GM18498 (cell line): ENCODE data around the gene TCEAL1.
"Not testable (repeated sequence)": the region's sequence is repeated elsewhere in the genome, so short reads cannot be mapped to it uniquely, and the experiment has no call there.

Source experiments
- ATAC-seq: cut with Tn5 transposase; IDR thresholded peaks from one replicate; pipeline ENCODE4 v1.9.1; 2021; ENCODE audit warnings: mild to moderate bottlenecking, moderate library complexity; ENCODE audit not compliant: unreplicated experiment

The TCEAL1 gene

DNA sequence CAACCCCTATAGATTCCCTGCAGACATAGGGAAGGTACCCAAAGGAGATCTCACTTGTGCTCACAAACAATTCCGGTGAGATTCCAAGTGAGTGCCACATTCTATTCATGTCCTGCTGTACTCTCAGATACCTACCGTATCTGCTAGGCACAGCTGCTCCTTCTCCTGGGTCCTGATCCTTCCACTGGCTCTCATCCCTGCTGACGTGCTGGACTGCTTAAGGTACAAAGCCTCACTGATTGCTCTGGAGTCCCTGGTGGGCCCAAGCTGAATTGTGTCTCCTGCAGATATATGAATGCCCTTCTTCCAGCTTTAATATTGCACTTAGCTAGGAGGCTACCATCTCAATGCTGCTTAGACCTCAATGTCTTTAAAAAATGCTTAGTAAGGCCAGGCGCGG, 2.4 kb downstream of the TCEAL1 start:
- no peak for ATAC-seq

GRCh38 chrX:103635436-103635835, 6.7 kb downstream of the TCEAL1 start:
- ATAC-seq: no peak

DNA sequence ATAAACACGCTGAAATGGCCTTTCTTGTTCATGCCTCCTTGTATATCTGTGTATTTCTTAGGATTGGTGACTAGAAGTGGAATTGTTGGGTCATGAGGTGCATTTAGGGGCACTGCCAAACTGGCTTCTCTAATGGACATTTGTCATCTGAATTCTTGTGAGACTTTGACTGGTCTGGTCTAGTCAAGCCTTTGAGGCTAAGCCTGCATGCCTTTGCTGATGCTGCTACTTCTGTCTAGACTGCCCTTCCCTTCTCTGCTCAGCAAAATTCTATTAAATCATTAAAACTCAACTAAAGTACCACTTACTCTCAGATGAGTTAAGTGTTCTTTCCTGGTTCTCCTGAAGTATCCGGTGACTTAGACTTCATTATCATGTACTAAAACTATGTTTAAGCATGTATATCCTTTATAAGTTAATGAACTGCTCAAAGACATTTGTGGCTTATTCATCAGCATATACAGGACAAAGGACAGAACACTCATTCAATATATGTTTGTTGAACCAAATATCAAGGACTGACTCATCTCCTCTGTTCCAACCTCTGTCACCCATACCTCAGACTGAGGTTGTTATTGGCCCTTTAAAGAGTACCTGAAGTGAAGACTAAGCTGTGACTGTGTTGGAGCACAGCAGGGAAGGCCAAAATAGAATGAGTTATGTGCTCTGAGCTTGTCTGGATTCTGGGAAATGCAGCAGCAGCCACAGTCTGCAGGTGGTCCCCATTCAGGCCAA, 9.0 kb downstream of the TCEAL1 start:
- no peak for ATAC-seq

DNA sequence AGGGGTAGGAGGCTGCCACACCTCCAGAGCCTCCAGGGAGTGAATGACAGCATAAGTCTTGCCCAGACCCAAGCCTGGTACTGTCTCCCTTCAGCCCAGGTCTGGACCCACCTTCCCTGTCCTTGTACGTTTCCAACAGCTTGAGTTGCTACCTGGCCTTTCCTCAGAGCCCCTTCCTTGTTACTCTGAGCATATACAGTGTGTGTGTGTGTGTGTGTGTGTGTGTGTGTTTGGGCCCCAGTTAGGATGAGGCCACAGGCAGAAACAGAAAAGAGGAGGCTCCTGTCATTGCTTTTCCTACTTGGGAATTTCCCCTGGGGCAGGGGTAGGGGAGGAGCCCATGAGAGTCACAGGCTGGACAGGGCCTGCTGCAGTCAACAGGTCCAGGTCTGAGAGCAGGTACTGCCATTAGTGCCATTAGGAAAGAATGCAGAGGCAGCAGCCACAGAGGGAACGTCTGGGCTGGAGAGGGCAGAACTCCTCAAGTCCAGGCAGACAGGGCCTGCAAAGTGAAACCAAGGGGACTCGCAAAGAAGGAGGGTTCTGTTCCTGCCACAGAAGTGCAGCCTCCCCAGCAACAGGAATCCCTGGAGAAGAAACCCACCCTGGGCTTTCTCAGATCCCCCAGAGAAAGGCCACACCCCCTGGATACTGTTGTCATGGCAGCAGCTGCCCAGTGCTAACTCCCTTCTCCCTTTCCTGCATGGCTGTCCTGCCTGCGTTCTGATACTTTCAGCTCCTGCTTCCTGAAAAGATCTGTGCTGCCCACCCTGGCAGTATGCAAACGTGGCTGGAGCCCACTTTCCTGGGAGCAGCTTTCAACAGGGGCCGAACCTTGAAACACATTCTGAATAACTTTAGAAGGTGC, 9.9 kb downstream of the TCEAL1 start:
- ATAC-seq: not testable (repeated sequence)

- ATAC-seq: no peak
Measured at GRCh38 chrX:103640401-103641155, 11.8 kb downstream of the TCEAL1 start.

- no peak for ATAC-seq
Measured at GRCh38 chrX:103644125-103644524, 15.3 kb downstream of the TCEAL1 start.

DNA sequence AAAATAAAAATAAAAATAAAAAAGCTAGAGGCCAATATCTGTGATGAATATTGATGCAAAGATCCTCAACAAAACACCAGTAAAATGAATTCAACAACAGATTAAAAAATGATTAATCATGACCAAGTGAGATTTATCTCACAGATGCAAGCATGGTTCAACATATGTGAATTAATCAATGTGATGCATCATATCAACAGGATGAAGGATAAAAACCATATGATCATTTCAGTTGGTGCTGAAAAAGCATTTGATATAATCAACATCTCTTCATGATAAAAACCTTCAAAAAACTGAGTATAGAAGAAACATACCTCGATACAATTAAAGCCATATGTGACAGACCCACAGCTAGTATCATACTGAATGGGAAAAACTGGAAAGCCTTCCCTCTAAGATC, 18.9 kb downstream of the TCEAL1 start:
- ATAC-seq: no peak

DNA sequence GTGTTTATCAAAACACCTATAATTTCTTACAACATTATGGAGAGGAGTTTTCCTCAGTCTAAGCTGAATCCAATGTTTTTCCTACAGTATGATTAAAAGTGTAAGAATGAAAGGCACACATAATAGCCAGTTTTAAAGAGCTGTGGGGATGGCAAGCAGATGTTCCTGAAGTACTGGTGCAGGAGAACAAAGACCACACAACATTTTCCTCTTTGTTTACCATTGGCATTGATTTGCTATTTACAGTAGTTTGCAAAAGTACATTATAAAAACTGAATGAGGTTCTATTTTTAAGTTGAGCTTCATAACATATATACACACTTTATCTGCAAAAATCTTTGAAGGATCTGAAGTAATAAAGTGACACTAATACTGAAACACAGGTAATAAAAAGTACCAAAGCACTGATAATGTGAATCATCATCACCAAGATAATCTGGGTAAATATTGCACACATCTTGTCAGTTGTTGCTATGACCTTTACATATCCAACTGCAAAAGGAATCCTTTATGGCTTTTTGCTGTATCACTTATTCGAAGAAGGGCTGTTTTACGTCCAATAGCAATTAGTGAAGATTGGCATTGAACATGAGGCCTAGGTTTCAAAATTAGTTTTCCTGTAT, 22.5 kb downstream of the TCEAL1 start:
- no peak for ATAC-seq

- ATAC-seq: not testable (repeated sequence)
Measured at GRCh38 chrX:103655230-103656000, 26.6 kb downstream of the TCEAL1 start.

- no peak for ATAC-seq
Measured at GRCh38 chrX:103656617-103657016, 27.8 kb downstream of the TCEAL1 start.

DNA sequence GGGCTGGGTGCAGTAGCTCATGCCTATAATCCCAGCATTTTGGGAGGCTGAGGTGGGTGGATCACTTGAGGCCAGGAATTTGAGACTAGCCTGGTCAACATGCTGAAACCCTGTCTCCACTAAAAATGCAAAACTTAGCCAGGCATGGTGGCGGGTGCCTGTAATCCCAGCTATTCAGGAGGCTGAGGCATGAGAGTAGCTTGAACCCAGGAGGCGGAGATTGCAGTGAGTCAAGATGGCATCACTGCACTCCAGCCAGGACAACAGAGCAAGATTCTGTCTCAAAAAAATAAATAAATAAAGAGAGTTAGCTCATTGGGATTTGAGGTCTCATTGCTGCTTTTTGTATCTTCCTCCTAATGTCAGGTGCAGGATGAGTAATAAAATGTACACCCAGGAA, 28.3 kb downstream of the TCEAL1 start:
- ATAC-seq: not testable (repeated sequence)

- ATAC-seq: no peak
Measured at GRCh38 chrX:103658681-103659433, 30.1 kb downstream of the TCEAL1 start.

- not testable (repeated sequence) for ATAC-seq
Measured at GRCh38 chrX:103659460-103659859, 30.7 kb downstream of the TCEAL1 start.

- ATAC-seq: no peak
Measured at GRCh38 chrX:103663981-103664762, 35.4 kb downstream of the TCEAL1 start.

GRCh38 chrX:103666202-103667107, 37.7 kb downstream of the TCEAL1 start:
- ATAC-seq: no peak

- no peak for ATAC-seq
Measured at GRCh38 chrX:103669745-103670144, 41.0 kb downstream of the TCEAL1 start.

- no peak for ATAC-seq
Measured at GRCh38 chrX:103674531-103675454, 46.0 kb downstream of the TCEAL1 start.
